SH-SY5Y (cell line): ENCODE data around the gene TMEM117.

Source experiments
- GATA2 ChIP-seq: IDR thresholded peaks from 2 replicates; pipeline ENCODE4 v1.6.1; 2011; ENCODE audit warnings: mild to moderate bottlenecking, low read depth, low read length
- GATA3 ChIP-seq: IDR thresholded peaks from 2 replicates; pipeline ENCODE4 v1.6.1; 2011; ENCODE audit warnings: low read depth, mild to moderate bottlenecking, low read length, moderate library complexity

GRCh38 chr12:44217146-44217883 lies 381.4 kb downstream of the TMEM117 start:
- TF ChIP-seq GATA2 (no peak), GATA3 (no peak)
